HepG2 (cell line): Measurements from ENCODE around the gene GANC. TPM values are rescaled to one million over a fixed set of nuclear protein-coding genes. Genes with fewer than 3 reads are reported as not detected.

Source experiments
- ARID2 ChIP-seq: sonication (generic); formaldehyde crosslinking; IDR thresholded peaks from 2 replicates; pipeline ENCODE4 v1.8.1; 2022; ENCODE audit warnings: mild to moderate bottlenecking, missing genetic modification reagents, borderline replicate concordance
- ARID4A ChIP-seq: sonication (generic); formaldehyde crosslinking; IDR thresholded peaks from 2 replicates; pipeline ENCODE4 v1.5.0; 2020; ENCODE audit warnings: mild to moderate bottlenecking, missing genetic modification reagents, borderline replicate concordance
- CREB3 ChIP-seq: sonication (generic); formaldehyde crosslinking; IDR thresholded peaks from 2 replicates; pipeline ENCODE4 v1.5.0; 2020; ENCODE audit warnings: missing genetic modification reagents
- CREM ChIP-seq, 2 experiments: sonication (generic) in 1 of 2; formaldehyde crosslinking in 1 of 2; IDR thresholded peaks; 2 replicates each; pipeline versions ENCODE4 v1.4.0 to v1.6.1; 2016 to 2020; ENCODE audit warnings: antibody characterized with exemption in 1 of 2, mild to moderate bottlenecking in 1 of 2, missing genetic modification reagents in 1 of 2
- FOXK1 ChIP-seq: sonication (generic); formaldehyde crosslinking; IDR thresholded peaks from 2 replicates; pipeline ENCODE4 v1.4.0; 2020; ENCODE audit warnings: low read depth, missing genetic modification reagents, borderline replicate concordance
- IRF2 ChIP-seq: IDR thresholded peaks from 2 replicates; pipeline ENCODE4 v1.6.1; 2018; ENCODE audit warnings: missing genetic modification reagents, missing compliant biosample characterization
- JUNB ChIP-seq: sonication (generic); formaldehyde crosslinking; IDR thresholded peaks from 2 replicates; pipeline ENCODE4 v1.8.0; 2022; ENCODE audit warnings: missing genetic modification reagents, mild to moderate bottlenecking, borderline replicate concordance
- LCORL ChIP-seq, 2 experiments: fragments of 450-650 bp in 1 of 2; sonication (generic) in 1 of 2; formaldehyde crosslinking in 1 of 2; IDR thresholded peaks; 2 replicates each; pipeline versions ENCODE4 v1.5.0 to v1.6.1; 2017 to 2020; ENCODE audit warnings: antibody characterized with exemption in 1 of 2, missing genetic modification reagents in 1 of 2
- MAFK ChIP-seq, 2 experiments: IDR thresholded peaks in 1 of 2; conservative IDR thresholded peaks in 1 of 2; 2 replicates each; pipeline ENCODE4 v1.6.1; 2011; ENCODE audit warnings: improper control_type of control experiment in 2 of 2, low read length in 2 of 2
- MAX ChIP-seq: IDR thresholded peaks from 2 replicates; pipeline ENCODE4 v1.6.1; 2012; ENCODE audit warnings: inconsistent platforms
- ZBTB4 ChIP-seq: sonication (generic); formaldehyde crosslinking; IDR thresholded peaks from 2 replicates; pipeline ENCODE4 v1.4.0; 2020; ENCODE audit warnings: missing genetic modification reagents, mild to moderate bottlenecking, borderline replicate concordance
- ZNF414 ChIP-seq: sonication (generic); formaldehyde crosslinking; IDR thresholded peaks from 2 replicates; pipeline ENCODE4 v1.5.0; 2020; ENCODE audit warnings: missing genetic modification reagents
- ZNF460 ChIP-seq: sonication (generic); formaldehyde crosslinking; IDR thresholded peaks from 2 replicates; pipeline ENCODE4 v1.5.1; 2020; ENCODE audit warnings: missing genetic modification reagents, mild to moderate bottlenecking, borderline replicate concordance
- ZNF556 ChIP-seq: sonication (generic); formaldehyde crosslinking; IDR thresholded peaks from 2 replicates; pipeline ENCODE4 v1.4.0; 2020; ENCODE audit warnings: mild to moderate bottlenecking, missing genetic modification reagents, borderline replicate concordance
- polyA plus RNA-seq, 8 experiments: library from polyadenylated mRNA; depleted of rRNA in 3 of 8; stranded (reverse) in 7 of 8; unstranded in 1 of 8; fragments of >200 nt; fragmentation: Illumina TruSeq in 4 of 8; extraction: Trizol in 4 of 8; gene quantifications; 2 replicates each; pipeline versions ENCODE4 v1.2.1 to v1.2.3, GENCODE V29; 2011 to 2016; ENCODE audit warnings: low read depth in 4 of 8, missing spikeins in 1 of 8, mixed read lengths in 1 of 8; ENCODE audit not compliant: insufficient read depth in 1 of 8
- total RNA-seq, 5 experiments: library from RNA; depleted of rRNA; stranded (reverse); fragments of >200 nt; fragmentation: Illumina TruSeq; extraction: Trizol; gene quantifications; 2 replicates each; pipeline ENCODE4 v1.2.3, GENCODE V29; 2016; ENCODE audit warnings: low read depth in 1 of 5

The GANC gene
- total and polyA plus RNA-seq, 2 of the 13 experiments (the other 11 are each of a cell fraction or from before 2014, with no cell fraction given): 17.0 to 21.0 TPM

- TF ChIP-seq ARID4A (peak; percentile 26; the same call in 1 of the 2 replicates), CREM (IDR thresholded peaks at IDR 0.05) (peak; percentile 56; the same call in 1 of the 2 replicates), CREM (CRISPR knock-in tag; IDR thresholded peaks at IDR 0.05) (no peak), ZBTB4 (no peak), MAFK (conservative IDR thresholded peaks at IDR 0.05 in 1 of 2, IDR thresholded peaks at IDR 0.05 in 1 of 2; ENCODE audit: low read length in 2 of 2) (no peak), JUNB (CRISPR knock-in tag) (no peak), FOXK1 (peak; percentile 86), IRF2 (CRISPR knock-in tag) (0 out of 2 replicates have a peak, but pooled peaks have one; percentile 47), LCORL (IDR thresholded peaks at IDR 0.05) (no peak), LCORL (CRISPR knock-in tag; IDR thresholded peaks at IDR 0.05) (peak; percentile 66; the same call in 1 of the 2 replicates), ZNF414 (CRISPR knock-in tag) (no peak), CREB3 (CRISPR knock-in tag) (no peak), ARID2 (CRISPR knock-in tag) (0 out of 2 replicates have a peak, but pooled peaks have one; percentile 44), ZNF556 (CRISPR knock-in tag) (no peak), ZNF460 (CRISPR knock-in tag) (no peak), MAX (0 out of 2 replicates have a peak, but pooled peaks have one; percentile 19)
Observed at GRCh38 chr15:42286445-42287029, 13.5 kb downstream of the GANC start (continued).
